HG03442 (cell line): ENCODE measurements around the gene EFTUD2.

Experiments used
- ATAC-seq: cut with Tn5 transposase; IDR thresholded peaks from one replicate; pipeline ENCODE4 v1.9.1; 2021; ENCODE audit warnings: mild to moderate bottlenecking, moderate library complexity; ENCODE audit not compliant: unreplicated experiment

The EFTUD2 gene

GRCh38 chr17:44889003-44889402, 10.2 kb downstream of the EFTUD2 start:
- ATAC-seq: no peak

GRCh38 chr17:44887971-44888954, 11.0 kb downstream of the EFTUD2 start:
- ATAC-seq: no peak

- no peak for ATAC-seq
Measured at GRCh38 chr17:44887016-44887415, 12.2 kb downstream of the EFTUD2 start.

GRCh38 chr17:44884941-44885340, 14.3 kb downstream of the EFTUD2 start:
- ATAC-seq: no peak

GRCh38 chr17:44881145-44881544, 18.1 kb downstream of the EFTUD2 start:
- ATAC-seq: no peak

DNA sequence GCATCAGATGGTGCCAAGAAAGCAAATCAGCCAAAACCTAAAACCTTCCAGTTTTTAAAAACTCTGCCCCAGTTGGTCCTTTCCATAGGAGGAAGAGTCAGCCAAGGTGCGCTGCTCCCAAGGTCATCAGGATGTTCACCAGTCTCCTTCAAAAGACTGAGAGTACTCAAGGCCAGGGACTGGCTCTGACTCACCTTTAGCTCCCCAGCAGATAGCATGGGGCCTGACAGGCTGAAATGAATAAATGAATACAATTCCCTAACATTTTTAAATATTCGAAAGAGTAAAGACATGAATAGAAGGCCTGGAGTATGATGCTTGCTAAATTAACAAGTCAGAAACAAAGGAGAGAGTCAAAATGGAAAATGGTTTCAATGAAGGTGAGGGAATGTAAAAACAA, 19.2 kb downstream of the EFTUD2 start:
- ATAC-seq: no peak

- no peak for ATAC-seq
Measured at GRCh38 chr17:44879376-44879775, 19.9 kb downstream of the EFTUD2 start.

GRCh38 chr17:44878627-44879221, 20.5 kb downstream of the EFTUD2 start:
- no peak for ATAC-seq

DNA sequence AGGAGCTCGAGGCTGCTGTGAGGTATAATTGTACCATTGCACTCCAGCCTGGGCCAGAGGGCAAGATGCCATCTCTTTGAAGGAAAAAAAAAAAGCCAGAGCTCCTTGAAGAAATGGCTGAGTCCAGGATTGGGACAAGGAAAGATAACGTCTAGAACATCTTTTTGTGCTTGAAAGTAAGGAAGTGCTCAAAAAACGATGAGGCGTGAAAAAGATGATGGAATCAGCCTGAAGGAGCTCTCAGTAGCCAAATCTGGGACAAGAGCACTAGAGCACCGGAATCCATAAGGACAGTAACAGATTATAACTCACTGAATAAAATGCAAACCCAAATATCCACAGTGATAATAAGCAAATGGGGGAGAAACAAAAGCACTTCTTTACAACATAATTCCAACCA, 22.1 kb downstream of the EFTUD2 start:
- ATAC-seq: no peak

DNA sequence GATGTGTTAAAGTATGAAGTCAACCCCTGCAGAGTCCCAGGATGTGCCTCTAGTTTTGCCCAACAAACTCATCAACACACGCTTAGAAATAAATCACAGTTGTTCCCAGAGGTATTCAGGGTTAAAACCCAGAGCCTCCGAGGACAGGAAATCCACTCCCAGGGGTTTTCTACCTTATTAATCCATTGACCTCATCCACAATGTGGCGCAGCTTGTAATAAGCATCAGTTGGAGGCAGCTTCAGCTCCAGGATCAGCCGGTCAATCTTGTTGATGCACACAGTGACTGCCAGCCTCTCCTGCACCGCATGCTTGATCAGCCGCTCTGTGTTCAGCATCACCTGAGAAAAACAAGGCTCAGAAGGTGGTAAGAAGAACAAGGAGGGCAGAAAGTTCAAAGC, 23.5 kb downstream of the EFTUD2 start:
- ATAC-seq: no peak

DNA sequence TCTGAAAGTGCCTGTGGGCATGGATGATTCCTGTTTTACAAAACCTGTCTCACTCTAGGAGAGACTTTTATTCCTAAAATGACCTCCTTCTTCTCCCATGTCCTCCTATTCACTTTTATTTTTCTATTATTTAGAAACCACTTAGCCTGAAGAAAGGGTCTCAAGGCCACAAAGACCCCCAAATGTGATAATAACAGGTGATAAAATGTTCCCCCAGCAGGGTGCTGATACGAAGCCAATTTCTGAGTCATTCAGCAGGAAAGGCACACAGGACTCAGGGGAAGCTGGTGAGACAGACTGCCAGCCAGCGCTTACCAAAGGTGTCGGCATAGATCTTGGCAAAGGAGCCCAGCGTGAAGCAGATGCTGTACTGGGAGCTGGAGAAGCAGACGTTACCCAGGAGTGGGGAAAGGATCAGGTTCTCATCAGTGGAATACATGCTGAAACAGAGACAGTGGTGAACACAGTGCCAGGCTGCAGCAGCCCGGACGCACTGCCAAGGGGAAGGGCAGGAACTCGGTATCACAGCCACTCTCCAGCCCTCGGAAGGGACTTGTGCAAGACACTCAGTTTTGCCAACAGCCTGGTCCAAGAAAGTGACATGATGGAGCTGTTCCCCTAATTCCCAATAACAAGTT, 27.0 kb downstream of the EFTUD2 start:
- ATAC-seq: no peak

- no peak for ATAC-seq
Measured at GRCh38 chr17:44871556-44871955, 27.7 kb downstream of the EFTUD2 start.

- no peak for ATAC-seq
Measured at GRCh38 chr17:44867841-44868240, 31.4 kb downstream of the EFTUD2 start.

DNA sequence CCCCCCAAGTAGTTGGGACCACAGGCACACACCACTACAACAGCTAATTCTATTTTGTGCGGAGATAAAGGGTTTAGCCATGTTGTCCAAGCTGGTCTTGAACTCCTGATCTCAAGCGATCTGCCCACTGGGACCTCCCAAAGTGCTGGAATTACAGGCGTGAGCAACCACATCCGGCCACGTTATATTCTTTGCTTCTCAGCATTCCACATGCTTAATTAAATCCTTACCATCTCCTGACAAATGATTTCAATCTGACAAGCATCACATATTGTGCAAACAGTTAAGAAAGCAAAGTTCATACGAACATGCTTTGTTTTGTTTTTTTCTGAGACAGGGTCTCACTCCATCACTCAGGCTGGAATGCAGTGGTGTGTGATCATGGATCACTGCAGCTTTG, 33.3 kb downstream of the EFTUD2 start:
- ATAC-seq: no peak

GRCh38 chr17:44865231-44865660, 34.0 kb downstream of the EFTUD2 start:
- no peak for ATAC-seq

GRCh38 chr17:44864831-44865230, 34.4 kb downstream of the EFTUD2 start:
- ATAC-seq: no peak

- ATAC-seq: no peak
Measured at GRCh38 chr17:44863061-44863918, 36.0 kb downstream of the EFTUD2 start.

GRCh38 chr17:44862278-44862914, 36.8 kb downstream of the EFTUD2 start:
- no peak for ATAC-seq

DNA sequence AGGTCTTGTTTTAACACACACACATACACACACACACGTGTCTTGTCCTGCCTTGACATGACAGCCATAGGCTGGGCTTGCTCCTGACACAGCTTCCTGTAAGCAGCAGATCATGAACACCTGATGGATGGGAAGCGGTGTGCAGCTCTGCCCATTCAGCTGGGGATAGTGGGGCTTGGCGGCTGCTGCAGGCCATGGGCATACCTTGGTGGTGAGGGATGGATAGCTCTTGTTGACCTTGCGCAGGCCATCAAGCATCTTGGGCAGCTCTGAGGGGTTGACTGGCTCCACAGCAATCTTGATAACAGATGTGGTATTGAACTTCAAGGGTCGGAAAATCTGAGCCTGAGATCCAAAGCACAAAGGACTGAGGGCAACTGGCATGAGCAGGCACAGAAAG, 39.5 kb downstream of the EFTUD2 start:
- ATAC-seq: no peak

GRCh38 chr17:44854192-44854591, 45.1 kb downstream of the EFTUD2 start:
- ATAC-seq: no peak
